Osteocyte (in vitro differentiated cells): Measurements from ENCODE around the gene LRRC74B. TPM values are rescaled to one million over a fixed set of nuclear protein-coding genes. Genes with fewer than 3 reads are reported as not detected.
"Not testable (repeated sequence)": the region's sequence is repeated elsewhere in the genome, so short reads cannot be mapped to it uniquely, and the experiment has no call there.

Experiments used
- DNase-seq: peaks from one replicate; pipeline ENCODE4 v3.0.0; 2021; ENCODE audit warnings: mixed read lengths; ENCODE audit not compliant: unreplicated experiment; ENCODE audit errors: extremely low spot score
- H3K27ac Mint-ChIP-seq: one replicate; pipeline ENCODE4 v1.8.0; 2021; ENCODE audit warnings: mild to moderate bottlenecking, mixed read lengths; ENCODE audit not compliant: unreplicated experiment
- H3K27me3 Mint-ChIP-seq: one replicate; pipeline ENCODE4 v1.8.0; 2021; ENCODE audit warnings: mixed read lengths; ENCODE audit not compliant: unreplicated experiment
- H3K36me3 Mint-ChIP-seq: one replicate; pipeline ENCODE4 v1.8.0; 2021; ENCODE audit warnings: mixed read lengths; ENCODE audit not compliant: unreplicated experiment
- H3K4me1 Mint-ChIP-seq: one replicate; pipeline ENCODE4 v1.8.0; 2021; ENCODE audit warnings: mixed read lengths; ENCODE audit not compliant: unreplicated experiment
- H3K4me3 Mint-ChIP-seq: one replicate; pipeline ENCODE4 v1.8.0; 2021; ENCODE audit warnings: mild to moderate bottlenecking, moderate library complexity, mixed read lengths; ENCODE audit not compliant: unreplicated experiment
- H3K9me3 Mint-ChIP-seq: one replicate; pipeline ENCODE4 v1.8.0; 2021; ENCODE audit warnings: mixed read lengths; ENCODE audit not compliant: unreplicated experiment
- CTCF ChIP-seq: fragments of 200-600 bp; sonication (generic); IDR thresholded peaks from 2 replicates; pipeline ENCODE4 v1.5.0; 2021; ENCODE audit warnings: antibody characterized with exemption, mild to moderate bottlenecking, moderate library complexity
- total RNA-seq: library from RNA; stranded (reverse); gene quantifications from 2 replicates; pipeline ENCODE4 v1.2.1, GENCODE V29; 2021

Gene LRRC74B
- total RNA-seq, 1 donor from 2014 or later, result not detected

GRCh38 chr22:21055564-21055834, 9.8 kb downstream of the LRRC74B start:
- DNase-seq, result no peak
- Mint-ChIP-seq H3K9me3 (no peaks in the 10 kb centered on the region), H3K27ac (no peak overlapping the region)

GRCh38 chr22:21055880-21056319, 10.2 kb downstream of the LRRC74B start:
- no peak for DNase-seq
- no peak for TF ChIP-seq CTCF
- Mint-ChIP-seq H3K27ac (no peak overlapping the region), H3K27me3 (peaks cover 5% of the 10 kb centered on the region), H3K9me3 (no peaks in the 10 kb centered on the region), H3K36me3 (no peaks in the 10 kb centered on the region), H3K4me3 (no peak overlapping the region), H3K4me1 (peaks cover 8% of the 10 kb centered on the region)

More at GRCh38 chr22:21055564-21055834, 9.8 kb downstream of the LRRC74B start:
- Mint-ChIP-seq H3K4me3 (no peak overlapping the region), H3K36me3 (no peaks in the 10 kb centered on the region), H3K27me3 (peaks cover 5% of the 10 kb centered on the region), H3K4me1 (peaks cover 8% of the 10 kb centered on the region)
- TF ChIP-seq CTCF, result no peak

GRCh38 chr22:21060363-21060762, 14.6 kb downstream of the LRRC74B start:
- peaks cover 10% of the 10 kb centered on the region for H3K27me3 Mint-ChIP-seq
- H3K9me3 Mint-ChIP-seq, H3K27ac Mint-ChIP-seq, H3K4me3 Mint-ChIP-seq, H3K36me3 Mint-ChIP-seq, DNase-seq, H3K4me1 Mint-ChIP-seq: not testable (repeated sequence)

- not testable (repeated sequence) for H3K9me3 Mint-ChIP-seq, H3K27ac Mint-ChIP-seq, H3K36me3 Mint-ChIP-seq, H3K4me3 Mint-ChIP-seq, DNase-seq, H3K4me1 Mint-ChIP-seq
- peaks cover 11% of the 10 kb centered on the region for H3K27me3 Mint-ChIP-seq
Measured at GRCh38 chr22:21061660-21062321, 16.0 kb downstream of the LRRC74B start.

GRCh38 chr22:21064425-21064824, 18.7 kb downstream of the LRRC74B start:
- not testable (repeated sequence) for H3K9me3 Mint-ChIP-seq, DNase-seq, H3K4me1 Mint-ChIP-seq, H3K4me3 Mint-ChIP-seq, H3K36me3 Mint-ChIP-seq, H3K27ac Mint-ChIP-seq, H3K27me3 Mint-ChIP-seq

- no peak for TF ChIP-seq CTCF
- DNase-seq, result no peak
- Mint-ChIP-seq H3K4me1 (no peaks in the 10 kb centered on the region), H3K4me3 (no peak overlapping the region), H3K36me3 (no peaks in the 10 kb centered on the region), H3K27ac (no peak overlapping the region), H3K9me3 (peaks cover 5% of the 10 kb centered on the region), H3K27me3 (peaks cover 9% of the 10 kb centered on the region)
Measured at GRCh38 chr22:21064917-21065864, 19.4 kb downstream of the LRRC74B start.
